IPS-20b (cell line): Measurements from ENCODE around the gene ATL2.
"Not testable (repeated sequence)": the region's sequence is repeated elsewhere in the genome, so short reads cannot be mapped to it uniquely, and the experiment has no call there.

Experiments
- H3K27ac ChIP-seq: one replicate; pipeline ENCODE4 v1.5.1; 2013; ENCODE audit warnings: low read length
- H3K27me3 ChIP-seq: 2 replicates; pipeline ENCODE4 v1.6.1; 2013; ENCODE audit warnings: mild to moderate bottlenecking, low read length, inconsistent platforms; ENCODE audit not compliant: insufficient read depth
- H3K36me3 ChIP-seq: 2 replicates; pipeline ENCODE4 v1.6.1; 2013; ENCODE audit warnings: low read depth, mild to moderate bottlenecking, inconsistent platforms, low read length, moderate library complexity; ENCODE audit not compliant: insufficient read depth
- H3K4me1 ChIP-seq: 2 replicates; pipeline ENCODE4 v1.6.1; 2013; ENCODE audit warnings: mild to moderate bottlenecking, control low read depth, inconsistent platforms, low read length, moderate library complexity; ENCODE audit not compliant: insufficient read depth
- H3K4me3 ChIP-seq: 2 replicates; pipeline ENCODE4 v1.5.1; 2013; ENCODE audit warnings: mild to moderate bottlenecking, low read length, inconsistent platforms
- H3K9ac ChIP-seq: 2 replicates; pipeline ENCODE4 v1.6.1; 2013; ENCODE audit warnings: low read depth, mild to moderate bottlenecking, inconsistent platforms, low read length, moderate library complexity
- H3K9me3 ChIP-seq: 2 replicates; pipeline ENCODE4 v1.6.1; 2013; ENCODE audit warnings: mild to moderate bottlenecking, low read depth, low read length, inconsistent platforms; ENCODE audit not compliant: insufficient read depth

ATL2 gene

DNA sequence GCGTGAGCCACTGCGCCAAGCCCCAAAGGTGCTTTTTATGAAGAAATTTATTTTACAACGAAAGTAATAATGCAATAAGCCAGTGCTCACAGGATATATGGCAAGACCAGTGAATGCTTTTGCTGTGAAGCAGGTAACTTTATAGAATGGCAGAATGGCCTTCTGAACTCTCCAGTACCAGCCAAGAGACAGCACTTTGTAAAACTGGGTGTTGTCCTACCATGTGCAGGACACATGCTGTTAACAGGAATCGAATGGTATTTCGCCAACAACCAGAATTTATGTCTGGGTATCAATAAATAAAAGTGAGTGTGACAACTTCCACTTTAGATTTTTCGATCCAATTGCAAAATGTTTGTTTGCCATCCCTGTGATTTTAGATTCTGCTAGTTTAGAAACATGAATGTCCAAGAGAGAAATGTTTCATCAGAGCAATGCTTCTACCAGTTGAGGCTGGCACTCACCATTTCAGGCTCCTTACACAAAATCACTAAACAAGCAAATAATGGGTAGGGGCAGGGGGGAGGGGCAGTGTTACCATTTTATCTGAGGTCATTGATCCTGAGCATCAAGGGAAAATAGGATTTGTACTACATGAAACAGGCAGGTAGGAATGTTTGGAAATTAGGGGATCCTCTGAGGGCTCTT lies 95.9 kb downstream of the ATL2 start:
- no peak overlapping the region for H3K27ac ChIP-seq
- no peaks in the 10 kb centered on the region for H3K36me3 ChIP-seq
- H3K27me3 ChIP-seq = peaks cover 18% of the 10 kb centered on the region
- H3K4me1 ChIP-seq = peaks cover 19% of the 10 kb centered on the region; the same call in 1 of the 2 replicates
- H3K9ac ChIP-seq = no peak overlapping the region
- no peaks in the 10 kb centered on the region for H3K9me3 ChIP-seq
- no peak overlapping the region for H3K4me3 ChIP-seq

GRCh38 chr2:38279201-38279600 lies 97.9 kb downstream of the ATL2 start:
- Histone ChIP-seq H3K9ac (no peak overlapping the region), H3K27me3 (peaks cover 18% of the 10 kb centered on the region), H3K4me3 (no peak overlapping the region), H3K9me3 (no peaks in the 10 kb centered on the region), H3K36me3 (no peaks in the 10 kb centered on the region), H3K4me1 (peaks cover 19% of the 10 kb centered on the region; the same call in 1 of the 2 replicates), H3K27ac (no peak overlapping the region)

DNA sequence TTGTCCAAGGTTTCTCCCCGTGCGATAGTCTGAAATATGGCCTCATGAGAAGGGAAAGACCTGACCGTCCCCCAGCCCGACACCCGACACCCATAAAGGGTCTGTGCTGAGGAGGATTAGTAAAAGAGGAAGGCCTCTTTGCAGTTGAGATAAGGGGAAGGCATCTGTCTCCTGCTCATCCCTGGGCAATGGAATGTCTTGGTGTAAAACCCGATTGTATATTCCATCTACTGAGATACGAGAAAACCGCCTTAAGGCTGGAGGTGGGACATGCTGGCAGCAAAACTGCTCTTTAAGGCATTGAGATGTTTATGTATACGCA lies 99.0 kb downstream of the ATL2 start:
- not testable (repeated sequence) for H3K36me3 ChIP-seq, H3K27ac ChIP-seq, H3K9me3 ChIP-seq, H3K9ac ChIP-seq
- Histone ChIP-seq H3K4me1 (peaks cover 26% of the 10 kb centered on the region; the same call in 1 of the 2 replicates), H3K27me3 (peaks cover 18% of the 10 kb centered on the region), H3K4me3 (peak overlapping the region; percentile 52)

DNA sequence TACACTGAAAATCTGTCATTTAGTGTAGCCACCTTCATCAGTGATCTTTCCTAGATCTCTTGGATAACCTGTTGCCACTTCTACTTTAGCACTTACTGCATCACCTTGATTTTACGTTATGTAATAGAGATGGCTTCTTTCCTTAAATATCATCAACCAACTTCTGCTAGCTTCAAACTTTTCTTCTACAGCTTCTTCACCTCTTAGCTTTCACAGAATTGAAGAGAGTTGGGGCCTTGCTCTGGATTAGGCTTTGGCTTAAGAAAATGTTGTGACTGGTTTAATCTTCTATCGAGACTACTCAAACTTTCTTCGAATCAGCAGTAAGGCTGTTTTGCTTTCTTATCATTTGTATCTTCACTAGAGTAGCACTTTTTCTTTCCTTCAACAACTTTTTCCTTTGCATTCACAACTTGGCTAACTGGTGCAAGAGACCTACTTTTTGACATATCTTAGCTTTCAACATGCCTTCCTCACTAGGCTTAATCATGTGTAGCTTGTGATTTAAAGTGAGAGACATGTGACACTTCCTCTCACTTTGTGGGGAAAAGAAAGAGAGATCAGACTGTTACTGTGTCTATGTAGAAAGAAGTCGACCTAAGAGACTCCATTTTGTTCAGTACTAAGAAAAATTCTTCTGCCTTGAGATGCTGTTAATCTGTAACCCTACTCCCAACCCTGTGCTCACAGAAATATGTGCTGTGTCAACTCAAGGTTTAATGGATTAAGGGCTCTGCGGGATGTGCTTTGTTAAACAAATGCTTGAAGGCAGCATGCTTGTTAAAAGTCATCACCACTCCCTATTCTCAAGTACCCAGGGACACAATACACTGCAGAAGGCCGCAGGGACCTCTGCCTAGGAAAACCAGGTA lies 99.6 kb downstream of the ATL2 start:
- Histone ChIP-seq H3K9me3 (no peaks in the 10 kb centered on the region), H3K27ac (no peak overlapping the region), H3K4me1 (peaks cover 28% of the 10 kb centered on the region; the same call in 1 of the 2 replicates), H3K9ac (no peak overlapping the region), H3K27me3 (peaks cover 18% of the 10 kb centered on the region), H3K4me3 (peak overlapping the region; percentile 52; the same call in 1 of the 2 replicates), H3K36me3 (no peaks in the 10 kb centered on the region)

- Histone ChIP-seq H3K4me1 (peaks cover 28% of the 10 kb centered on the region; the same call in 1 of the 2 replicates), H3K9me3 (no peaks in the 10 kb centered on the region), H3K9ac (no peak overlapping the region), H3K36me3 (no peaks in the 10 kb centered on the region), H3K27ac (no peak overlapping the region), H3K27me3 (peaks cover 18% of the 10 kb centered on the region), H3K4me3 (no peak overlapping the region)
These were observed 102.5 kb downstream of the ATL2 start for GRCh38 chr2:38274286-38275276.

DNA sequence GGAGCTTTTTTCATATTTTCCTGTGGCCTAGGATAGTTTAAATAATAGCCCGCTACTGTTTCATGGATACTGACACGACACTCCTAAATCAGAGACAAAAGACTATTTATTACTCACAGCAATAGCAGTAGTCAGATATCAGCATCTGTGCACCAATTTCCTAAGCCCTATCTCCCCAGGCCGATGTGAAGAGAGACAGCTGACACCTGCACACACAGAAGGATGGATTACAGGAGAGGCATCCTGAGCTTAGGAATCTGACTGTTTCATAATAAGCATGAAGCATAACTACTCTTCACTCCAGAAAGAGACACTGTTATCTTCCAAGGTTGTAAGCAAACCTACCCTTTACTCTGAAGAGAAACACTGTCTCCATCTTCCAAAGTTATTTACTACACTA lies 105.4 kb downstream of the ATL2 start:
- Histone ChIP-seq H3K36me3 (no peaks in the 10 kb centered on the region), H3K9me3 (no peaks in the 10 kb centered on the region), H3K4me1 (peaks cover 9% of the 10 kb centered on the region; the same call in 1 of the 2 replicates), H3K27ac (no peak overlapping the region), H3K27me3 (no peaks in the 10 kb centered on the region; the same call in 1 of the 2 replicates), H3K4me3 (no peak overlapping the region), H3K9ac (no peak overlapping the region)

- Histone ChIP-seq H3K4me3 (no peak overlapping the region), H3K4me1 (peaks cover 9% of the 10 kb centered on the region; the same call in 1 of the 2 replicates), H3K27ac (no peak overlapping the region), H3K36me3 (no peaks in the 10 kb centered on the region), H3K27me3 (no peaks in the 10 kb centered on the region), H3K9me3 (no peaks in the 10 kb centered on the region), H3K9ac (no peak overlapping the region)
These were observed 107.7 kb downstream of the ATL2 start for GRCh38 chr2:38269421-38269820.

DNA sequence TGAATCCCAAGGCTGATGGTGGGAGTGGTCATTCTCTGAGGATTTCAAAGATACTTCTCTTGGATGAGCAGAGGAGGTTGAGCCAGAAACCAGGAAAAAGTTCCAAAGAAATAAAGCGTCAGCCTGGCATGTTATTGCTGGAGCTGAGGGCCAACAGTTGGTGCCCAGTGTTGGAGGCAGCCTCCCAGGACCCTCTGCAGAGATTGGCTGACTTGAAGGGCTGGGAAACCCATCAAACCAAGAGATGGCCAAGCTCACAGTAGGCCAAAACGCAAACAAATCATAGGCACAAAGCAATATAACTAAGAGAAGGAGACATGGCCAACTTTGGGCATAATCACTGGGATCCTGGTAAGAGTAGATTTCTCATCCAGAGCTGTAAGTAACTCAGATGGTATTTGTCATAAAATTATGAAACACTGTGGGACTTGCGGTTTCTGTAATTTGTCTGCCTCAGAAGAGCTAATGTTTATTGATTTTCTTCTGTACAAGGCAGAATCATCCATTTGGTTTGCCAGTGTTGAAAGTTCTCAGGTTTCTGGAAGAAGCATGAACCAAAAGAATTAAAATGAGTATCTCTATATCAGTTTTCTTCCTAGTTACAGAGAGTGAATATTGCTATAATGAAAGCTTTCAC lies 108.3 kb downstream of the ATL2 start:
- H3K4me1 ChIP-seq = peaks cover 9% of the 10 kb centered on the region; the same call in 1 of the 2 replicates
- H3K27me3 ChIP-seq = no peaks in the 10 kb centered on the region
- no peak overlapping the region for H3K4me3 ChIP-seq
- H3K9ac ChIP-seq = no peak overlapping the region
- H3K27ac ChIP-seq = no peak overlapping the region
- H3K9me3 ChIP-seq = no peaks in the 10 kb centered on the region
- H3K36me3 ChIP-seq = no peaks in the 10 kb centered on the region

DNA sequence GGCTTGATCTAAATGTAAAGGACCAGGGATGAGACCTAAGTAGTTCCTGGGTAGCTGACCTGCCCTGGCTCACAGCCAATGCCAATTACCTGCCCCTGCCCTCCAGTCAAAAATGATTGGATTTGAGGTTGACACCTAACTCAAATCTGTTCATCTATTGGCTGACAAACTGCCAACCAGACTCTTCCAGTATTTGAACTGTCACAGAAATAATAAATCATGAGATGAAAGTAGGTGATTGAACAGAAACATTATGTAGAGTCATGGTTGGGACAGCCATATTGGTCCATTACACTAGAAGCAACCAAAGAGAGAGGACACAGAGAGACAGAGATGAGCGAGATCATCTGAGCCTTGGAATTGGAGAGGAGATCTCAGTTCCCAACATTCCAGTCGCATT lies 109.1 kb downstream of the ATL2 start:
- no peaks in the 10 kb centered on the region for H3K27me3 ChIP-seq
- H3K36me3 ChIP-seq = no peaks in the 10 kb centered on the region
- H3K4me3 ChIP-seq = no peak overlapping the region
- no peak overlapping the region for H3K9ac ChIP-seq
- H3K9me3 ChIP-seq = no peaks in the 10 kb centered on the region
- H3K4me1 ChIP-seq = peaks cover 1% of the 10 kb centered on the region; the same call in 1 of the 2 replicates
- no peak overlapping the region for H3K27ac ChIP-seq

DNA sequence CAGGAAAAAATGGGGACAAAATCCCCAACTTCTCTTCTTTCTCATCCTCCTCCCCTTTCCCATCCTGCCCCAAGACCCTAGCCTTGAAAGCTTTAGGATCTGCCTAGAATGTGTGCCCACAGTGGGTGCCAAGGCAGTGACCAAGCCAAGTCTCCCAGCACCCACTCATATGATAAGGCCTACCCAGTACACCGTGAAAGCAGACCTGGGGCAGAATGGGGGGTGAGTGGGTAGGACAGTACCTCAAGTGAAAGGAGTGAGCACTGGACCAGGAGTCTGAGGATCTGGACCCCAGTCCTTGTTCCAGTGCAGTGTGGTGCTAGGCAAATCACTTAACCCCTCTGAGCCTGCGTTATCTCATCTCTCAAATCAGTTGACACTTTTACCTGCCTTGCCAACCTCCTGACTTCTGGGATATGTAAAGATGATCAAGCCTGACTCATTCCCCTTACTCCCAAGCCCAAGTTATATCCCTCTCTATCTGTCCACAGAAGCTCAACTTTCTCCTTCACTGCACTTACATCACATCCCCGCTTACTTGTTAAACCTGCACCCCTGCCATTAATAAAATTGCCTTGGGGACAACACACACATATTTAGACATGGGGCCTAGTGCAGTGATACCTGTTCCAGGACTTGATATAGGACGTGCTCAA lies 109.7 kb downstream of the ATL2 start:
- H3K27ac ChIP-seq = no peak overlapping the region

More for the DNA sequence above, 109.7 kb downstream of the ATL2 start:
- no peak overlapping the region for H3K4me3 ChIP-seq
- H3K36me3 ChIP-seq = no peaks in the 10 kb centered on the region
- H3K9me3 ChIP-seq = no peaks in the 10 kb centered on the region
- H3K27me3 ChIP-seq = no peaks in the 10 kb centered on the region
- no peaks in the 10 kb centered on the region for H3K4me1 ChIP-seq
- no peak overlapping the region for H3K9ac ChIP-seq
